Left lung (tissue), 10 donors: Measurements from ENCODE around the gene TRPV5. TPM values are rescaled to one million over a fixed set of nuclear protein-coding genes. Genes with fewer than 3 reads are reported as not detected.

ENCODE experiments used
- ATAC-seq: fragments of 200-7000 bp; cut with Tn5 transposase; one replicate; pipeline ENCODE4 v1.9.1; 2020; ENCODE audit warnings: moderate library complexity
- DNase-seq, 4 donors: peaks; one replicate each; pipeline ENCODE4 v3.0.0-alpha.2; 2013 to 2020
- H3K27ac ChIP-seq, 2 donors: fragments of 200-600 bp; sonication (generic) in 1 of 2; one replicate each; pipeline versions ENCODE4 v1.5.0 to v1.8.0; 2020 to 2021
- H3K27me3 ChIP-seq, 2 donors: fragments of 200-600 bp; sonication (generic) in 1 of 2; one replicate each; pipeline versions ENCODE4 v1.5.0 to v1.8.0; 2020 to 2021
- H3K36me3 ChIP-seq, 2 donors: fragments of 200-600 bp; sonication (generic) in 1 of 2; one replicate each; pipeline versions ENCODE4 v1.5.0 to v1.8.0; 2020 to 2021
- H3K4me1 ChIP-seq, 2 donors: fragments of 200-600 bp; one replicate each; pipeline ENCODE4 v1.8.0; 2021
- H3K4me3 ChIP-seq, 2 donors: fragments of 200-600 bp; sonication (generic) in 1 of 2; one replicate each; pipeline versions ENCODE4 v1.5.0 to v1.8.0; 2020 to 2021; ENCODE audit warnings: mild to moderate bottlenecking in 1 of 2
- H3K9me3 ChIP-seq, 2 donors: fragments of 200-600 bp; sonication (generic) in 1 of 2; one replicate each; pipeline versions ENCODE4 v1.5.0 to v1.8.0; 2020 to 2021
- CTCF ChIP-seq, 2 donors: fragments of 200-600 bp; sonication (generic) in 1 of 2; IDR thresholded peaks; one replicate each; pipeline versions ENCODE4 v1.5.0 to v1.8.0; 2021; ENCODE audit warnings: antibody characterized with exemption in 2 of 2
- intact Hi-C, 2 donors: fragments of 100-400 bp; cut with DNase I; formaldehyde crosslinking; loops; one replicate each; pipeline versions ENCODE4 v1.11.2 to v1.14.2; 2022
- polyA plus RNA-seq, 6 donors: library from polyadenylated mRNA; unstranded; fragments of 120-200 nt; gene quantifications; one replicate each; pipeline ENCODE4 v1.2.1, GENCODE V29; 2013; ENCODE audit not compliant: insufficient read length in 6 of 6
- total RNA-seq, 2 donors: library from RNA; stranded (reverse); fragmentation: NEBNext Ultra II Directional; extraction: Animal tissue kit (Norgen Biotek cat#: 25700); gene quantifications; one replicate each; pipeline ENCODE4 v1.2.1, GENCODE V29; 2021
- donor health status: DM: no; HTN: yes; CAD: no.
- donor health status: DM: no; HTN: no; CAD: no.

TRPV5 gene
- total and polyA plus RNA-seq, 8 donors = 0.10 to 0.25 (median 0.16) TPM; not detected in 2

GRCh38 chr7:142871260-142872105 is 62.1 kb downstream of the TRPV5 start:
- DNase-seq = no peak
- no peak overlapping the region for H3K4me3 ChIP-seq
- H3K36me3 ChIP-seq = no peaks in the 10 kb centered on the region
- ATAC-seq = no peak
- TF ChIP-seq CTCF (IDR thresholded peaks at IDR 0.05) = no peak
- peaks cover 0 to 11% of the 10 kb centered on the region in 2 donors for H3K27me3 ChIP-seq
- intact Hi-C loops = no loop called here
- no peaks in the 10 kb centered on the region for H3K9me3 ChIP-seq
- no peak overlapping the region for H3K27ac ChIP-seq
- no peaks in the 10 kb centered on the region for H3K4me1 ChIP-seq

GRCh38 chr7:142870566-142871259 is 62.8 kb downstream of the TRPV5 start:
- TF ChIP-seq CTCF (IDR thresholded peaks at IDR 0.05) = no peak
- intact Hi-C loops = no loop called here
- no peaks in the 10 kb centered on the region for H3K36me3 ChIP-seq

GRCh38 chr7:142870147-142870559 is 63.4 kb downstream of the TRPV5 start:
- H3K9me3 ChIP-seq = no peaks in the 10 kb centered on the region
- no peak for TF ChIP-seq CTCF (IDR thresholded peaks at IDR 0.05)
- no peak overlapping the region for H3K4me3 ChIP-seq
- no peaks in the 10 kb centered on the region for H3K4me1 ChIP-seq
- intact Hi-C loops = no loop called here
- no peaks in the 10 kb centered on the region for H3K36me3 ChIP-seq
- no peak for ATAC-seq
- H3K27ac ChIP-seq = no peak overlapping the region
- H3K27me3 ChIP-seq = peaks cover 0 to 17% of the 10 kb centered on the region in 2 donors
- DNase-seq = no peak

More at GRCh38 chr7:142870566-142871259, 62.8 kb downstream of the TRPV5 start:
- ATAC-seq (no peak), DNase-seq (no peak)
- Histone ChIP-seq H3K27ac (no peak overlapping the region), H3K27me3 (peaks cover 0 to 17% of the 10 kb centered on the region in 2 donors), H3K9me3 (no peaks in the 10 kb centered on the region), H3K4me1 (no peaks in the 10 kb centered on the region), H3K4me3 (no peak overlapping the region)

GRCh38 chr7:142869434-142869833 is 64.1 kb downstream of the TRPV5 start:
- no peak for TF ChIP-seq CTCF (IDR thresholded peaks at IDR 0.05)
- H3K27me3 ChIP-seq = peaks cover 0 to 17% of the 10 kb centered on the region in 2 donors
- no peak for DNase-seq

GRCh38 chr7:142868986-142869415 is 64.5 kb downstream of the TRPV5 start:
- no peak overlapping the region for H3K27ac ChIP-seq
- ATAC-seq = no peak
- TF ChIP-seq CTCF (IDR thresholded peaks at IDR 0.05) = no peak
- H3K36me3 ChIP-seq = no peaks in the 10 kb centered on the region
- H3K9me3 ChIP-seq = no peaks in the 10 kb centered on the region
- intact Hi-C loops = loop anchor here in 1 of 2 donors (10.0 kb wide), 1 partner anchor 136 kb away; no protein-coding TSS in a partner anchor
- no peak overlapping the region for H3K4me3 ChIP-seq
- H3K4me1 ChIP-seq = no peaks in the 10 kb centered on the region
- H3K27me3 ChIP-seq = peaks cover 0 to 17% of the 10 kb centered on the region in 2 donors
- no peak for DNase-seq

More at GRCh38 chr7:142869434-142869833, 64.1 kb downstream of the TRPV5 start:
- intact Hi-C loops = loop anchor here in 1 of 2 donors (10.0 kb wide), 1 partner anchor 135 kb away; no protein-coding TSS in a partner anchor
- Histone ChIP-seq H3K4me3 (no peak overlapping the region), H3K9me3 (no peaks in the 10 kb centered on the region), H3K4me1 (no peaks in the 10 kb centered on the region), H3K36me3 (no peaks in the 10 kb centered on the region), H3K27ac (no peak overlapping the region)
- ATAC-seq = no peak
